ENCODE results near the gene ZSCAN21. TPM values are rescaled to one million over a fixed set of nuclear protein-coding genes. Genes with fewer than 3 reads are reported as not detected.

ZSCAN21 gene
- total RNA-seq, 2 experiments from 2014 or later, result 5.6 to 7.5 TPM

- ChIA-PET CTCF (ENCODE audit: unreplicated experiment) (interaction anchor here (0.6 to 1.7 kb wide), 5 partner anchors 19 to 244 kb away, joined by 3 to 5 read pairs (median 4); no protein-coding TSS in a partner anchor), POLR2A (interaction anchor here (0.6 to 2.8 kb wide), 13 partner anchors 11 to 344 kb away, joined by 3 to 22 read pairs (median 6); partner anchors contain the start of genes COPS6 and MBLAC1)
- Histone ChIP-seq H3K4me1 (ENCODE audit: insufficient read depth, low read length, poor library complexity, severe bottlenecking) (peaks cover 25% of the 10 kb centered on the region), H4K20me1 (ENCODE audit: insufficient read depth, low read length) (peaks cover 33% of the 10 kb centered on the region), H3K36me3 (ENCODE audit: insufficient read depth, low read length) (peaks cover 56% of the 10 kb centered on the region), H3K79me2 (ENCODE audit: insufficient read depth, low read depth, low read length) (peaks cover 51% of the 10 kb centered on the region), H3K27ac (ENCODE audit: low read depth, low read length, poor library complexity, severe bottlenecking) (peak within 1 kb of the TSS; percentile 92), H3K9me3 (ENCODE audit: low read length) (no peaks in the 10 kb centered on the region), H3K4me2 (ENCODE audit: low read length) (peak within 1 kb of the TSS; percentile 96), H3K9me2 (ENCODE audit: insufficient read depth, low read length) (no peaks in the 10 kb centered on the region), H2AFZ (ENCODE audit: low read length) (peak within 1 kb of the TSS; percentile 44; the same call in 1 of the 2 replicates), H3K4me3 (ENCODE audit: low read depth, low read length, poor library complexity, severe bottlenecking) (peak within 1 kb of the TSS; percentile 90)
- no TSS peak for BruUV-seq (replicated peaks)
- peak; percentile 99 for DNase-seq (ENCODE audit: low spot score)
- intact Hi-C loops (cut with micrococcal nuclease; ENCODE audit: unreplicated experiment), result loop anchor here (1.0 to 2.0 kb wide), 2 partner anchors 18 to 26 kb away; partner anchors contain the start of genes CNPY4, MBLAC1 and TAF6
- TF ChIP-seq CTCF (conservative IDR thresholded peaks at IDR 0.05; ENCODE audit: low read length) (no peak), EZH2phosphoT487 (IDR thresholded peaks at IDR 0.05; ENCODE audit: borderline replicate concordance, low read depth, low read length) (no peak)
Measured at GRCh38 chr7:100101016-100101862, 51.7 kb downstream of the ZSCAN21 start, which contains the start of the genes AP4M1 and MCM7. AP4M1 (plus strand) TSS chr7:100101643; CDS start chr7:100101715, 72 bp downstream. MCM7 (minus strand) TSS chr7:100101397; CDS start chr7:100101294, 103 bp downstream.

GRCh38 chr7:100102950-100103840 lies 53.6 kb downstream of the ZSCAN21 start:
- H2AFZ ChIP-seq (ENCODE audit: low read length), result no peak overlapping the region
- BruUV-seq (replicated peaks), result no TSS peak
- intact Hi-C loops (cut with micrococcal nuclease; ENCODE audit: unreplicated experiment), result no loop called here
- POLR2A ChIA-PET, result interaction anchor here (0.5 to 2.8 kb wide), 9 partner anchors 8 to 747 kb away, joined by 3 to 13 read pairs (median 4); no protein-coding TSS in a partner anchor
- H3K4me3 ChIP-seq (ENCODE audit: low read depth, low read length, poor library complexity, severe bottlenecking), result peak overlapping the region; percentile 90
- no peak for DNase-seq (ENCODE audit: low spot score)
- CTCF ChIA-PET (ENCODE audit: unreplicated experiment), result interaction anchor here (1.6 to 1.7 kb wide), 2 partner anchors 21 to 22 kb away, joined by 5 read pairs; no protein-coding TSS in a partner anchor
- peaks cover 39% of the 10 kb centered on the region for H3K79me2 ChIP-seq (ENCODE audit: insufficient read depth, low read depth, low read length)
- no peaks in the 10 kb centered on the region for H3K9me3 ChIP-seq (ENCODE audit: low read length)
- H3K36me3 ChIP-seq (ENCODE audit: insufficient read depth, low read length), result peaks cover 53% of the 10 kb centered on the region
- peaks cover 25% of the 10 kb centered on the region for H3K4me1 ChIP-seq (ENCODE audit: insufficient read depth, low read length, poor library complexity, severe bottlenecking)
- peak overlapping the region; percentile 96 for H3K4me2 ChIP-seq (ENCODE audit: low read length)
- H3K27ac ChIP-seq (ENCODE audit: low read depth, low read length, poor library complexity, severe bottlenecking), result peak overlapping the region; percentile 92
- TF ChIP-seq CTCF (conservative IDR thresholded peaks at IDR 0.05; ENCODE audit: low read length) (no peak), EZH2phosphoT487 (IDR thresholded peaks at IDR 0.05; ENCODE audit: borderline replicate concordance, low read depth, low read length) (no peak)
- H3K9me2 ChIP-seq (ENCODE audit: insufficient read depth, low read length), result no peaks in the 10 kb centered on the region
- peaks cover 22% of the 10 kb centered on the region for H4K20me1 ChIP-seq (ENCODE audit: insufficient read depth, low read length)
